ENCODE measurements around the gene SPO11. TPM values are rescaled to one million over a fixed set of nuclear protein-coding genes. Genes with fewer than 3 reads are reported as not detected.
A peak's percentile ranks its signal among the peaks of the same experiment; 100 is the strongest.

SPO11 gene
- total and polyA plus RNA-seq, 9 of the 15 experiments (the other 6 are each of a cell fraction or from before 2014, with no cell fraction given), result not detected

- no peak for TF ChIP-seq ZBTB26 (CRISPR knock-in tag; IDR thresholded peaks at IDR 0.05)
- no peak for TF ChIP-seq CBX5 (IDR thresholded peaks at IDR 0.05; ENCODE audit: borderline replicate concordance, low read depth)
- TF ChIP-seq POLR2B (IDR thresholded peaks at IDR 0.05; ENCODE audit: low read depth, partially characterized antibody), result no peak
- TF ChIP-seq DLX4 (CRISPR knock-in tag; IDR thresholded peaks at IDR 0.05), result no peak
- TF ChIP-seq ZMIZ1 (IDR thresholded peaks at IDR 0.05; ENCODE audit: low read depth in 2 of 2, low read length in 2 of 2), result no peak
- no peak for TF ChIP-seq FOXK1 (CRISPR knock-in tag; IDR thresholded peaks at IDR 0.05; ENCODE audit: borderline replicate concordance)
- peak; percentile 61 for TF ChIP-seq RBFOX2 (IDR thresholded peaks at IDR 0.05; ENCODE audit: low read depth, low read length)
- no peak for TF ChIP-seq SIN3A (IDR thresholded peaks at IDR 0.05; ENCODE audit: borderline replicate concordance in 2 of 2, control insufficient read depth in 1 of 2, low read depth in 2 of 2, low read length in 2 of 2)
- TF ChIP-seq KAT7 (CRISPR knock-in tag; IDR thresholded peaks at IDR 0.05; ENCODE audit: borderline replicate concordance), result 0 out of 2 replicates have a peak, but pooled peaks have one; percentile 46
- TF ChIP-seq ZNF57 (CRISPR knock-in tag; IDR thresholded peaks at IDR 0.05), result no peak
- TF ChIP-seq TFAM (CRISPR knock-in tag; conservative IDR thresholded peaks at IDR 0.05), result no peak
- TF ChIP-seq SMARCA5 (IDR thresholded peaks at IDR 0.05), result no peak
- no peak for TF ChIP-seq PHTF2 (CRISPR knock-in tag; IDR thresholded peaks at IDR 0.05)
- TF ChIP-seq ZNF232 (CRISPR knock-in tag; IDR thresholded peaks at IDR 0.05), result 0 out of 2 replicates have a peak, but pooled peaks have one; percentile 25
- peak; percentile 66 for TF ChIP-seq SPI1 (IDR thresholded peaks at IDR 0.05; ENCODE audit: borderline replicate concordance, low read depth, low read length)
- TF ChIP-seq ARID4B (CRISPR knock-in tag; IDR thresholded peaks at IDR 0.05), result peak; percentile 57; the same call in 1 of the 2 replicates
- TF ChIP-seq NEUROD1 (IDR thresholded peaks at IDR 0.05; ENCODE audit: borderline replicate concordance, low read depth, low read length, partially characterized antibody), result no peak
- no peak for TF ChIP-seq XRCC4 (IDR thresholded peaks at IDR 0.05; ENCODE audit: extremely low read depth, insufficient read depth, insufficient read length)
These were observed 63.1 kb downstream of the SPO11 start (continued) for GRCh38 chr20:57392512-57393271.
